Activated T-cell treated with anti-CD3 and anti-CD28 coated beads for 1 hour (primary cell): ENCODE data around the gene EFTUD2.

ENCODE experiments used
- DNase-seq: peaks from one replicate; pipeline ENCODE4 v3.0.0-alpha.2; 2020; ENCODE audit warnings: low read depth

The EFTUD2 gene

GRCh38 chr17:44887971-44888954 lies 11.0 kb downstream of the EFTUD2 start:
- DNase-seq = no peak

DNA sequence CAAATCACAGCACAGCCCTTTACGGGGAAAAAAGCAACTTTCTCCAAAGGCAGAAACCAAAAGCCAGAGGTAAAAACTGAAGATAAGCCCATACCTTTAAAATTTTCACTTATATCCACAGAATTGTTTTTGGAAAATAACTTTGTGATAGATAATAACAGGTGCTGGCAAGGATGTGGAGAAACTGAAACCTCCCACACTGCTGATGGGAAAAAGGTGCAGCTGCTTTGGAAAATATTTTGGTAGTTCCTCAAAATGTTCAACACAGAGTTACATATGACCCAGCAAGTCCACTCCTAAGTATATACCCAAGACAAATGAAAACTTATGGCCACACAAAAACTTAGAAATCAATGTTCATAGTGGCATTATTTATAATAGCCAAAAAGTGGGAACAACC lies 12.2 kb downstream of the EFTUD2 start:
- no peak for DNase-seq

- DNase-seq = no peak
Observed at GRCh38 chr17:44884941-44885340, 14.3 kb downstream of the EFTUD2 start.

- DNase-seq = no peak
Observed at GRCh38 chr17:44881145-44881544, 18.1 kb downstream of the EFTUD2 start.

DNA sequence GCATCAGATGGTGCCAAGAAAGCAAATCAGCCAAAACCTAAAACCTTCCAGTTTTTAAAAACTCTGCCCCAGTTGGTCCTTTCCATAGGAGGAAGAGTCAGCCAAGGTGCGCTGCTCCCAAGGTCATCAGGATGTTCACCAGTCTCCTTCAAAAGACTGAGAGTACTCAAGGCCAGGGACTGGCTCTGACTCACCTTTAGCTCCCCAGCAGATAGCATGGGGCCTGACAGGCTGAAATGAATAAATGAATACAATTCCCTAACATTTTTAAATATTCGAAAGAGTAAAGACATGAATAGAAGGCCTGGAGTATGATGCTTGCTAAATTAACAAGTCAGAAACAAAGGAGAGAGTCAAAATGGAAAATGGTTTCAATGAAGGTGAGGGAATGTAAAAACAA lies 19.2 kb downstream of the EFTUD2 start:
- DNase-seq = no peak

- DNase-seq = no peak
Observed at GRCh38 chr17:44879376-44879775, 19.9 kb downstream of the EFTUD2 start.

DNA sequence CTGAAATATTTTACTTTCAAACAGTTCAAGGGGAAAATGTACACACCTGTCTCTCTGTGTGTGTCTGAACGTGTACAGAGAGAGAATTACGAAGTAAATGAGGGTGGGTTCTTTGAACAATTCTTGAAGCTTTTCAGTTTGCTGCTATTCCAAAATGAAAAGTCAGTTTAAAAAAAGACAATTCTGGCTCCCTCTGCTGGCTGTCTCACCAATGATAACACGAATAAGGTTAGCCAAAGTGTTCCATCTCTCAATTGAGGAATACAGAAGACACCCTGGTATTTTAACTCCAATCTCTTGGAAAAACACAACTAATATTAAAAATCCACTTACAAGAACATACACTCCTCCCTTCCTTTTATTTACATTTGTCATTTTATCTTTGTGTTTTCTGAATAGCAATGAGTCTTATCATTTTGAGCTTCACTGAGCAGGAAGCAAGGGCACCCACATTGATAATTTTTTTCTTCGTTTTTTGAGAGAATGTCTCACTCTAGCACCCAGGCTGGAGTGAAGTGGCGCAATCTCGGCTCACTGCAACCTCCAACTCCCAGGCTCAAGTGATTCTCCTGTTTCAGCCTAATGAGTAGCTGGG lies 20.5 kb downstream of the EFTUD2 start:
- peak; percentile 11 for DNase-seq

GRCh38 chr17:44877121-44877520 lies 22.1 kb downstream of the EFTUD2 start:
- no peak for DNase-seq

GRCh38 chr17:44875761-44876160 lies 23.5 kb downstream of the EFTUD2 start:
- DNase-seq = no peak

DNA sequence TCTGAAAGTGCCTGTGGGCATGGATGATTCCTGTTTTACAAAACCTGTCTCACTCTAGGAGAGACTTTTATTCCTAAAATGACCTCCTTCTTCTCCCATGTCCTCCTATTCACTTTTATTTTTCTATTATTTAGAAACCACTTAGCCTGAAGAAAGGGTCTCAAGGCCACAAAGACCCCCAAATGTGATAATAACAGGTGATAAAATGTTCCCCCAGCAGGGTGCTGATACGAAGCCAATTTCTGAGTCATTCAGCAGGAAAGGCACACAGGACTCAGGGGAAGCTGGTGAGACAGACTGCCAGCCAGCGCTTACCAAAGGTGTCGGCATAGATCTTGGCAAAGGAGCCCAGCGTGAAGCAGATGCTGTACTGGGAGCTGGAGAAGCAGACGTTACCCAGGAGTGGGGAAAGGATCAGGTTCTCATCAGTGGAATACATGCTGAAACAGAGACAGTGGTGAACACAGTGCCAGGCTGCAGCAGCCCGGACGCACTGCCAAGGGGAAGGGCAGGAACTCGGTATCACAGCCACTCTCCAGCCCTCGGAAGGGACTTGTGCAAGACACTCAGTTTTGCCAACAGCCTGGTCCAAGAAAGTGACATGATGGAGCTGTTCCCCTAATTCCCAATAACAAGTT lies 27.0 kb downstream of the EFTUD2 start:
- DNase-seq = no peak

- no peak for DNase-seq
Observed at GRCh38 chr17:44871556-44871955, 27.7 kb downstream of the EFTUD2 start.

DNA sequence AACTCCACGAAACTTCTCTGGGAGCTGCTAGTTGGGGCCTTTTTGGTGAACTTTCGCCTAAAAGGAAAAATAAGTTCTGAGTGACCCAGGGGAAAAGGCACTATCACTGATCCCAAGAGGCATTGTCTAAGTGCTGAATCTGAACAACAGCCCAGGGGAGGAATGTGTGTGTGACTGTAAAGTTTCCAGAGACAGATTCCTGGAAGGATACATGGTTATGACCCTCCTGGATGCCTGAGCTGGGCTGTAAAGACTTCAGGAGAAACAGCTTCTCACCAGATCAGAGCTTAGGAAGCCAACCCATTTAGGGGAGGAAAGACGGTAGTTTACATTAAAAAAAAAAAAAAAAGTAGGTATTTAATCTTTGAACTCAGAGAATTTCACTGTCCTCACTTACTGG lies 31.4 kb downstream of the EFTUD2 start:
- DNase-seq = no peak

DNA sequence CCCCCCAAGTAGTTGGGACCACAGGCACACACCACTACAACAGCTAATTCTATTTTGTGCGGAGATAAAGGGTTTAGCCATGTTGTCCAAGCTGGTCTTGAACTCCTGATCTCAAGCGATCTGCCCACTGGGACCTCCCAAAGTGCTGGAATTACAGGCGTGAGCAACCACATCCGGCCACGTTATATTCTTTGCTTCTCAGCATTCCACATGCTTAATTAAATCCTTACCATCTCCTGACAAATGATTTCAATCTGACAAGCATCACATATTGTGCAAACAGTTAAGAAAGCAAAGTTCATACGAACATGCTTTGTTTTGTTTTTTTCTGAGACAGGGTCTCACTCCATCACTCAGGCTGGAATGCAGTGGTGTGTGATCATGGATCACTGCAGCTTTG lies 33.3 kb downstream of the EFTUD2 start:
- DNase-seq = no peak

- peak; percentile 56 for DNase-seq
Observed at GRCh38 chr17:44865231-44865660, 34.0 kb downstream of the EFTUD2 start.

DNA sequence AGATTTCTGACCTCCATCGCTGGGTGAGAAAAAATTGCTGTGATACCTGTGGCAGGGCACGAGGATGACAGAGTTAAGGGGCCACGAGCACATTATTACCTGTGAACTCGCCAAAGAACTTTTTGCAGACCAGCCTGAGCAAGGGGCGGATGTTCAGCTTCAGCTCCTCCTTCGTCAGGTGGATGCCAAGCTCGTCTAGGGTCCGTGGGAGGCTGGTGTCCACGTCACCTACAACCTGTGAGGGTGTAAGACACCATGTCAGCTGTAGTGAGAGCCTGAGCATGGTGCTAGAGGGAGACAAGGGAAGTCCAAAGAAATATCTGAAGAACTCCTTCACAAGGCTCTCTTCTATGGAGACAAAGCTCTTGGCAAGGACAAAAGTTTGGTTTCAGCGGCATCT lies 34.4 kb downstream of the EFTUD2 start:
- DNase-seq = no peak

DNA sequence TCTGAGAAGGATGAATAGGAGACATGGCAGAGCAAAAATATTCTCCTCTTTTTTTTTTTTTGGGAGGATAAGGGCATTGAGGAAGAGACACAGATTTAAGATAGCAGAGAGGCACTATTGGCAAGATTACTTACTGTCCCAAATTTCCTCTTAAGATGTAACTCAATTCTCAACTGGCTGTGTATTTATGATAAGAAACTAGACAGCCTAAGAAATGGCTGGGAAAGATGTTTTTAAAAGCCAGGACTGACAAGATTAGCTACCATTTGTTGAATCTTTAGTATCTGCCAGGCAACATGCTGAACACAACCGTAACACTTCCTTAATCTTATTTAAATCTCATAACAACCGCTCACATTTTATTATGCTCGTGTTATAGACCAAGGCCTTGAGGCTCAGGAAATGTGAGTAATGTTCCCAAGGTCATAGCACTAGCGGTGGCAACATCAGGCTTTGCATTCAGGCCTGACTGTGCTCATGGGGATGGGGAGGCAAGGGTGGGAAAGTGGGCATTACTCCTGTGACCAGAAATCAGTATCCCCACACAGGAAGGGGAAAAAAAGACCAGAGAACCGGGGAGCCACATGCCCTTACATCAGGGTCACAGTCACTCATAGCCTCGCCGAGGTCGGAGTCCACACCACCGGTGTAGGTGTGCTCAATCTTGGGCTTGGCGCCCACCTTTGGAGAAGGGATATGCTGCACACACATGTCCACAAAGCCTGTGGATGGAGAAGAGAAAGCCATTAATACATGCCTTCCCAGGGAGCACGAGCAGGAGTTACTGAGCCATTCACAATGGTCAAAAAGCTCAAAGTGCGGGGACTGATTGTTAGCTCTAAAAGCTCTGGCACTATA lies 36.0 kb downstream of the EFTUD2 start:
- DNase-seq = no peak

- no peak for DNase-seq
Observed at GRCh38 chr17:44862278-44862914, 36.8 kb downstream of the EFTUD2 start.

GRCh38 chr17:44859701-44860100 lies 39.5 kb downstream of the EFTUD2 start:
- no peak for DNase-seq

DNA sequence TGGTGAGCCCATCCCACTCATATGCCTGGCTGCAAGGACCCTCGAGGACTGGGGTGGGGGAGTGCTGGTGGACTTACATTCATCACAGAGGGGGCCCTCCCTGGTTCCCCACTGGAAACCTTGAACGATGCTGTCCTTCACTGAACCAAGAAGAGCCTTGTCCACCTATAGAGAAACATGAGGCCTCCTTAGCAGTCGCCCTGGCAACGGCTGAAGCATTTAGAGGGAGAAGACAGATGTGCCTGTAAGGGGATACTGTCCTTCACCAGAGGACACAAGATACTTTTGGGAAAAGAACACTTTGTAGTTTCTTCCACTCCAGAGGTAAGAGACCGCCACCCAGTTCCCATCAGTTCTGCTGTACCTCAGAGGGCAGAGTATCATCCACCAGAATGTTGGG lies 45.1 kb downstream of the EFTUD2 start:
- DNase-seq = no peak

DNA sequence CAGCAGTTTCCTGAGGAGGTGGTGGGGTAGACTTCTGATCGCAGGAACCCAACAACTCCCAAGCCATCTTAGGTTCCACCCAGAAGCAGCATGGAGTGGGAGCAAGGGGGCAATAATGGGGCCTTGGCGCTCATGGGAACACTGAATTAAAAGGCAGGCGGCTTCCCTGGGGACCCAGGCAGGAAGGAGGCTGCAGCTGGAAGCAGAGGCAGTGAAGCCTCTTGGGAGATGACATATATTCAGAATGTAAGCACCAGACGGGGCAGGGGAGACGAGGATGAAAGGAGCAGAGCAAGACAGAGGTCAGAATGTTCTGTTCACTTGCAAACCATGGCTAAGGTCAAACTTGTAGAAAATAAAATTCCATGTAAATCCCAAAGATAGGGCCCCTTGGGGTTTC lies 48.6 kb downstream of the EFTUD2 start:
- DNase-seq = no peak

DNA sequence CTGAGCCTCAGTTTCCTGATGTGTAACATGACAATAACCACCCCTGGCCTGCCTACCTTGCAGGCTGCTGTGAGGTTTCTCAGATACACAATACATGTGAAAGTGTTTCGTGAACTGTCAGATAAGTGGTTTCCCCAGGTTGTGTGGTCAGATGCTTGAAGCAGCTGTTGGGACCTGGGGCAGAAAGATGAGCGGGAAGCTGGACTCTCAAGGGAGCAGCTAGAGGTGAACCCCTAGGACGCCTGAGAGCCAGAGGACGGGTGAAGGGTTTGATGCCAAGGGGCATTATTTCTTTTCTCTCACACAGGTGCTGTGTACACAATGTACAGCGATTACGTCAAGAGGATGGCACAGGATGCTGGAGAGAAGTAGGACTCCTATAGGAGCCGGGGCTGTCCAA lies 49.2 kb downstream of the EFTUD2 start:
- no peak for DNase-seq
